ENCODE data around the gene CEP192. TPM values are rescaled to one million over a fixed set of nuclear protein-coding genes. Genes with fewer than 3 reads are reported as not detected.

The CEP192 gene
- total and polyA plus RNA-seq, 2 of the 13 experiments (the other 11 are each of a cell fraction or from before 2014, with no cell fraction given): 15.3 to 24.7 TPM

DNA sequence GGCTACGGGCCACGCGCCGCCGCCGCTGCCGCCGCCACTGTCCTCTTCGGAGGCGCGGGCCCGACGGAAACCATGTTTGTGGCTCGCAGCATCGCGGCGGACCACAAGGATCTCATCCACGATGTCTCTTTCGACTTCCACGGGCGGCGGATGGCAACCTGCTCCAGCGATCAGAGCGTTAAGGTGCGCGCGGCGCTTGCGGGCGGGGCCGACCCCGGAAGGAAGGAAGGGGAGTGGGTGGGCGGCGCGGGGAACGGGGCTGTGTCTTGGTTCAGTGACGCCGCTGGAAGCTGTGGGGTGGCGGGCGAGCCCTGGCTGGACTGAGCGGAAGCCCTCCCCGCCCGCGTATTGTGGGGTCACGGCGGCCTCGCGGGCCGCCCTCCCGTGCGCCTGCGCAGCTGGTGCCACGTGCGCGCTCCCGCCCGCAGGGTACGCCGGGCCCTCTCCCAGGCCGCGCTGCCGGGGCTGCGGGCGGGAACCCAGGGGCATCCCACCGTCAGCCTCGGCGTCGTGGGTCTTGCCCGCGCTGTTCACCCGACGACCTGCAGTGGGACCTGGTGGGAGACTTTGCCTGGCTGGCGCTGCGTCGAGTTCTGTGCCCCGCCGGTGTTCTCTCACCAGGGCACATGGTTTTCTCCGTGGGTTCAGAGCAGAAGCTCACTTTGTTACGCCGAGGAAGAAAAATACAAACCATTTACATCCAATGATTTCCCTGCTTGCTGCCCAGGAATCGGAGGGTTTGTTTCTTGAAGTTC is 42.9 kb upstream of the CEP192 start (continued):
- TF ChIP-seq, protein P1, sequence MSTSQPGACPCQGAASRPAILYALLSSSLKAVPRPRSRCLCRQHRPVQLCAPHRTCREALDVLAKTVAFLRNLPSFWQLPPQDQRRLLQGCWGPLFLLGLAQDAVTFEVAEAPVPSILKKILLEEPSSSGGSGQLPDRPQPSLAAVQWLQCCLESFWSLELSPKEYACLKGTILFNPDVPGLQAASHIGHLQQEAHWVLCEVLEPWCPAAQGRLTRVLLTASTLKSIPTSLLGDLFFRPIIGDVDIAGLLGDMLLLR (CRISPR knock-in tag; IDR thresholded peaks at IDR 0.05): peak; percentile 95
- TF ChIP-seq MAFK (conservative IDR thresholded peaks at IDR 0.05 in 1 of 2, IDR thresholded peaks at IDR 0.05 in 1 of 2; ENCODE audit: low read length in 2 of 2) (no peak), MIER2 (CRISPR knock-in tag; IDR thresholded peaks at IDR 0.05) (no peak), MIER3 (CRISPR knock-in tag; IDR thresholded peaks at IDR 0.05; ENCODE audit: borderline replicate concordance) (no peak; the same call in 1 of the 2 replicates), RELA (CRISPR knock-in tag; IDR thresholded peaks at IDR 0.05) (no peak), TRIM24 (CRISPR knock-in tag; IDR thresholded peaks at IDR 0.05) (no peak), ETV5 (CRISPR knock-in tag; IDR thresholded peaks at IDR 0.05; ENCODE audit: borderline replicate concordance) (peak; percentile 85), FOXP1 (IDR thresholded peaks at IDR 0.05) (no peak), FOXP1 (CRISPR knock-in tag; IDR thresholded peaks at IDR 0.05) (no peak), ZBTB38 (CRISPR knock-in tag; IDR thresholded peaks at IDR 0.05) (peak; percentile 95), ZNF746 (CRISPR knock-in tag; IDR thresholded peaks at IDR 0.05) (peak; percentile 88; the same call in 1 of the 2 replicates), ZNF230 (CRISPR knock-in tag; IDR thresholded peaks at IDR 0.05) (peak; percentile 55; the same call in 1 of the 2 replicates), KLF11 (CRISPR knock-in tag; IDR thresholded peaks at IDR 0.05) (no peak)
- TF ChIP-seq, protein P2, sequence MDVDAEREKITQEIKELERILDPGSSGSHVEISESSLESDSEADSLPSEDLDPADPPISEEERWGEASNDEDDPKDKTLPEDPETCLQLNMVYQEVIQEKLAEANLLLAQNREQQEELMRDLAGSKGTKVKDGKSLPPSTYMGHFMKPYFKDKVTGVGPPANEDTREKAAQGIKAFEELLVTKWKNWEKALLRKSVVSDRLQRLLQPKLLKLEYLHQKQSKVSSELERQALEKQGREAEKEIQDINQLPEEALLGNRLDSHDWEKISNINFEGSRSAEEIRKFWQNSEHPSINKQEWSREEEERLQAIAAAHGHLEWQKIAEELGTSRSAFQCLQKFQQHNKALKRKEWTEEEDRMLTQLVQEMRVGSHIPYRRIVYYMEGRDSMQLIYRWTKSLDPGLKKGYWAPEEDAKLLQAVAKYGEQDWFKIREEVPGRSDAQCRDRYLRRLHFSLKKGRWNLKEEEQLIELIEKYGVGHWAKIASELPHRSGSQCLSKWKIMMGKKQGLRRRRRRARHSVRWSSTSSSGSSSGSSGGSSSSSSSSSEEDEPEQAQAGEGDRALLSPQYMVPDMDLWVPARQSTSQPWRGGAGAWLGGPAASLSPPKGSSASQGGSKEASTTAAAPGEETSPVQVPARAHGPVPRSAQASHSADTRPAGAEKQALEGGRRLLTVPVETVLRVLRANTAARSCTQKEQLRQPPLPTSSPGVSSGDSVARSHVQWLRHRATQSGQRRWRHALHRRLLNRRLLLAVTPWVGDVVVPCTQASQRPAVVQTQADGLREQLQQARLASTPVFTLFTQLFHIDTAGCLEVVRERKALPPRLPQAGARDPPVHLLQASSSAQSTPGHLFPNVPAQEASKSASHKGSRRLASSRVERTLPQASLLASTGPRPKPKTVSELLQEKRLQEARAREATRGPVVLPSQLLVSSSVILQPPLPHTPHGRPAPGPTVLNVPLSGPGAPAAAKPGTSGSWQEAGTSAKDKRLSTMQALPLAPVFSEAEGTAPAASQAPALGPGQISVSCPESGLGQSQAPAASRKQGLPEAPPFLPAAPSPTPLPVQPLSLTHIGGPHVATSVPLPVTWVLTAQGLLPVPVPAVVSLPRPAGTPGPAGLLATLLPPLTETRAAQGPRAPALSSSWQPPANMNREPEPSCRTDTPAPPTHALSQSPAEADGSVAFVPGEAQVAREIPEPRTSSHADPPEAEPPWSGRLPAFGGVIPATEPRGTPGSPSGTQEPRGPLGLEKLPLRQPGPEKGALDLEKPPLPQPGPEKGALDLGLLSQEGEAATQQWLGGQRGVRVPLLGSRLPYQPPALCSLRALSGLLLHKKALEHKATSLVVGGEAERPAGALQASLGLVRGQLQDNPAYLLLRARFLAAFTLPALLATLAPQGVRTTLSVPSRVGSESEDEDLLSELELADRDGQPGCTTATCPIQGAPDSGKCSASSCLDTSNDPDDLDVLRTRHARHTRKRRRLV (CRISPR knock-in tag; IDR thresholded peaks at IDR 0.05): no peak
- TF ChIP-seq, protein P3, sequence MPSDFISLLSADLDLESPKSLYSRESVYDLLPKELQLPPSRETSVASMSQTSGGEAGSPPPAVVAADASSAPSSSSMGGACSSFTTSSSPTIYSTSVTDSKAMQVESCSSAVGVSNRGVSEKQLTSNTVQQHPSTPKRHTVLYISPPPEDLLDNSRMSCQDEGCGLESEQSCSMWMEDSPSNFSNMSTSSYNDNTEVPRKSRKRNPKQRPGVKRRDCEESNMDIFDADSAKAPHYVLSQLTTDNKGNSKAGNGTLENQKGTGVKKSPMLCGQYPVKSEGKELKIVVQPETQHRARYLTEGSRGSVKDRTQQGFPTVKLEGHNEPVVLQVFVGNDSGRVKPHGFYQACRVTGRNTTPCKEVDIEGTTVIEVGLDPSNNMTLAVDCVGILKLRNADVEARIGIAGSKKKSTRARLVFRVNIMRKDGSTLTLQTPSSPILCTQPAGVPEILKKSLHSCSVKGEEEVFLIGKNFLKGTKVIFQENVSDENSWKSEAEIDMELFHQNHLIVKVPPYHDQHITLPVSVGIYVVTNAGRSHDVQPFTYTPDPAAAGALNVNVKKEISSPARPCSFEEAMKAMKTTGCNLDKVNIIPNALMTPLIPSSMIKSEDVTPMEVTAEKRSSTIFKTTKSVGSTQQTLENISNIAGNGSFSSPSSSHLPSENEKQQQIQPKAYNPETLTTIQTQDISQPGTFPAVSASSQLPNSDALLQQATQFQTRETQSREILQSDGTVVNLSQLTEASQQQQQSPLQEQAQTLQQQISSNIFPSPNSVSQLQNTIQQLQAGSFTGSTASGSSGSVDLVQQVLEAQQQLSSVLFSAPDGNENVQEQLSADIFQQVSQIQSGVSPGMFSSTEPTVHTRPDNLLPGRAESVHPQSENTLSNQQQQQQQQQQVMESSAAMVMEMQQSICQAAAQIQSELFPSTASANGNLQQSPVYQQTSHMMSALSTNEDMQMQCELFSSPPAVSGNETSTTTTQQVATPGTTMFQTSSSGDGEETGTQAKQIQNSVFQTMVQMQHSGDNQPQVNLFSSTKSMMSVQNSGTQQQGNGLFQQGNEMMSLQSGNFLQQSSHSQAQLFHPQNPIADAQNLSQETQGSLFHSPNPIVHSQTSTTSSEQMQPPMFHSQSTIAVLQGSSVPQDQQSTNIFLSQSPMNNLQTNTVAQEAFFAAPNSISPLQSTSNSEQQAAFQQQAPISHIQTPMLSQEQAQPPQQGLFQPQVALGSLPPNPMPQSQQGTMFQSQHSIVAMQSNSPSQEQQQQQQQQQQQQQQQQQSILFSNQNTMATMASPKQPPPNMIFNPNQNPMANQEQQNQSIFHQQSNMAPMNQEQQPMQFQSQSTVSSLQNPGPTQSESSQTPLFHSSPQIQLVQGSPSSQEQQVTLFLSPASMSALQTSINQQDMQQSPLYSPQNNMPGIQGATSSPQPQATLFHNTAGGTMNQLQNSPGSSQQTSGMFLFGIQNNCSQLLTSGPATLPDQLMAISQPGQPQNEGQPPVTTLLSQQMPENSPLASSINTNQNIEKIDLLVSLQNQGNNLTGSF (CRISPR knock-in tag; IDR thresholded peaks at IDR 0.05): peak; percentile 99
- TF ChIP-seq, protein P4, sequence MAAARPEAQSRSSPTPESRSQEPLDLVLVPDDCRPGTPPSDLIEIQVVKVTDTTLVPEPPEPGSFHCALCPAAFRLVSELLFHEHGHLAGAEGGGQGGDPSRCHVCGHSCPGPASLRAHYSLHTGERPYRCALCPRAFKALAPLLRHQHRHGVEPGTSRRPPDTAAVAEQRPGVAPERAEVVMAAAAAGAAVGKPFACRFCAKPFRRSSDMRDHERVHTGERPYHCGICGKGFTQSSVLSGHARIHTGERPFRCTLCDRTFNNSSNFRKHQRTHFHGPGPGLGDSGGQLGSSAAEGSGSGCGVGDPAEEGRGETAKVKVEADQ (CRISPR knock-in tag; IDR thresholded peaks at IDR 0.05; ENCODE audit: borderline replicate concordance): peak; percentile 67; the same call in 1 of the 2 replicates

All from HepG2 (cell line).